ENCODE results near the gene VPS9D1.
A peak's percentile ranks its signal among the peaks of the same experiment; 100 is the strongest.

The VPS9D1 gene

GRCh38 chr16:89732142-89732917, 11.6 kb upstream of the VPS9D1 start:
- DNase-seq = no peak

DNA sequence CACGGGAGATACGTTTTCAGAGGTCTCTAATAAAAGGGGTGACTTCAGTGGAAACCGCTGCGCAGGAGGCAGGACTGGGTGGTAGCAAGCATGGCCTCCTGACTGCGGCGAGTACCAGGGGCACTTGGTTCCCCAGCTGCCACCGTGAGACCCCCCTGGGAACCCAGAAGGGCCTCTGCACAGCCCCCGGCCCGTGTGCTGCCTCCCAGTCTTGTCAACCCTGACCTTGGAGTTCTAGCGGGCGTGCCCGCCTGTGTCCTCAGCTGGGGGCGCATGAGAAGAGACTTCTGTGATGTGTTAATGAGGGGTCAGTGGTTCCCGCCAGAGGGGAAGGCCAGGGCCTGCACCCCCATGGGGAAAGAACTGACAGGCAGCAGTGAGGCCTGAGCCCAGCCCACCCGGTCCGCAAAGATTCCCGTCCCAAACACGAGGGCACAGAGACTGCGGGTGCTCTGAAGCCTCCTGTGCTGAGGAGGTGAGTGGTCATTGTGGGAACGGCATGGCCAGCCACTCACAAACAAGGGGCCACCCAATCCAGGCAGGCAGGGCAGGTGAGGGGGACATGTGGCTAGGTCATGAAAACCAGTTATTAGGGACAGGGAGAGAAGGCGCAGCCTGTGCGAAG, 10.0 kb upstream of the VPS9D1 start:
- no peak for DNase-seq

DNA sequence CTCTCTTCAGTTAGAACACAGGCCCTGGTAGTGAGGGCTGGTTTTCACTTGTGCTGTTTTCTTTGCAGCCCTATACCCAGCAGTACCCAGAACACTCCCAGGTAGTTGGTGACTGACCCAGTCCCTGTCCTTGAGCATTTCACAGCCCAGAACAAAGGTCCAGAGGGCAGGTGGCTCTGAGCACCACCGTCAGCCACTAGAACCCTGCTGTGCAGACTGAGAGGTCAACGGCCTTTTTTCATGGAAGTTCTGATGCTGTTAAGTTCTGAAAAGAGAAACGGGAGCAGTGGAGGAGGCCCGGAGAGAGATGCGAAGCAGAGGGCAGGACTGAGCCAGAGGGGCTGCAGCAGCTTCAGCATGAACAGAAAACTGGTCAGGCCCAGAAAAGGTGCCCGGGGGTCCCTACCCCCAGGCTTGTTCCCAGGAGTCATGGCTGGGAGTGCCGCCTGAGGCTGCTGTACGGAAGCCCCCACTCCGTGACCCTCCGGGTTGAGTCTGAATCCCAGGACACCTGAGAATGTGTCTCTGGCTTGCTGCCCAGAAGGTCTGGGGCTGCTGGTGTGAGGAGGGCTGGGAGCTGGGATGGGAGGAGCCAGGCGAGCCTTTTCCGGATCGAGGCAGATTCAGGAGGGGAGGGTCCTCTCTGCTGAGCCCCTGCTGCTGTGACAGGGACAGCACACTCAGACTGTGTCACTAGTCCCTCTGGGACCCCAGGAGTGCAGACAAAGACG, 9.3 kb upstream of the VPS9D1 start:
- DNase-seq = no peak

DNA sequence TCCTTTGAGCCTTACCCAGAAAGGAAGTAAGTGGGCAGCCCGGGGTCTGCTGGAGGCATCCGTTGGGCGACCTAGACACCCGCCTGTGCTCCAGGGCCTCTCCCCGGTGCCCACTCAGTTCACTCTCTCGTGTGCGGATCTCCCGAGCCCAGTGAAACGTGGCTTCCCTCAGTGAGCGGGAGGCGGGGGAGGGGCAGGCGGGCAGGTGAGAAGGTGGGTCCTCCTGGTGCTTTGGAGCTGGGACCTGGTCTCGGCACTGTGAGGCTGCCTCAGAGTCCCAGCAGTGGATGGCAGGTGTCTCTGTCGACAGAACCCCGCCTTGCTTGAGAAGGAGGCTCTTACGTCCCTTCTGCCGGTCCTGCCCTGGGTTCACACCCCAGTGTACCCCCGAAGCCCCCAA, 8.6 kb upstream of the VPS9D1 start:
- DNase-seq = no peak

- no peak for DNase-seq
Observed at GRCh38 chr16:89727406-89728120, 6.9 kb upstream of the VPS9D1 start.

DNA sequence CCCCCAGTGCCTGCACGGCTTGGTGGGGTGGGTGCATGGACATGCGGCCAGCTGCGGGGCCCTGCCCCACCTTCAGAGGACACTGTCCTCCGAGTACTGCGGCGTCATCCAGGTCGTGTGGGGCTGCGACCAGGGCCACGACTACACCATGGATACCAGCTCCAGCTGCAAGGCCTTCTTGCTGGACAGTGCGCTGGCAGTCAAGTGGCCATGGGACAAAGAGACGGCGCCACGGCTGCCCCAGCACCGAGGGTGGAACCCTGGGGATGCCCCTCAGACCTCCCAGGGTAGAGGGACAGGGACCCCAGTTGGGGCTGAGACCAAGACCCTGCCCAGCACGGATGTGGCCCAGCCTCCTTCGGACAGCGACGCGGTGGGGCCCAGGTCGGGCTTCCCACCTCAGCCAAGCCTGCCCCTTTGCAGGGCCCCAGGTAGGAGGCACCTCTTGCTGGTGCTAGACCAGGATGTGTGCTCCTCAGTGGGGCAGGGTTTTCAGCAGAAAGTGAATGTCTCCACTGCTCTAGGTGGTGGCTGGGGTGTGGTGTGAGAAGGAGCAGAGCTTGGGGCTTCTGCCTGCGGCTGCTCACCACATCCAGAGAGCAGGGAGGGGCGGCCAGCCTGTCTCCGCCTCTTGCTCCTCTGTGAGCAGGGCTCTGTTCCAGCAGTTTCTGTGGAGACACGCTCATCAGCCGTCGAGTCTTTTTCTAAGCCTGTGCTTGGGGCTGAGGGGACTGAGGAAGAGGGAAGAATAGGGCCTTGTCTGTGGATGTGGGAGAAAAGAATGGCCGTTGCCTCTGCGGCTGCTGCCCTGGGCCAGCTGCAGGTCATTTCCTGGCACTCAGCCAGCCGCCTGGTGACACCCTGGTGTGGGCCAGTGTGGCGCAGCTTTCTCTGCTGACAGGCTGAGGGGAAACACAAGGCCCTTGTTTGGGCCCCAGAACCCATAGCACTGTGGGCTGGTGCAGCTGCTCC, 2.9 kb upstream of the VPS9D1 start:
- peak; percentile 74 for DNase-seq

- DNase-seq = peak; percentile 97
Observed at GRCh38 chr16:89722392-89723278, 1.9 kb upstream of the VPS9D1 start.

DNA sequence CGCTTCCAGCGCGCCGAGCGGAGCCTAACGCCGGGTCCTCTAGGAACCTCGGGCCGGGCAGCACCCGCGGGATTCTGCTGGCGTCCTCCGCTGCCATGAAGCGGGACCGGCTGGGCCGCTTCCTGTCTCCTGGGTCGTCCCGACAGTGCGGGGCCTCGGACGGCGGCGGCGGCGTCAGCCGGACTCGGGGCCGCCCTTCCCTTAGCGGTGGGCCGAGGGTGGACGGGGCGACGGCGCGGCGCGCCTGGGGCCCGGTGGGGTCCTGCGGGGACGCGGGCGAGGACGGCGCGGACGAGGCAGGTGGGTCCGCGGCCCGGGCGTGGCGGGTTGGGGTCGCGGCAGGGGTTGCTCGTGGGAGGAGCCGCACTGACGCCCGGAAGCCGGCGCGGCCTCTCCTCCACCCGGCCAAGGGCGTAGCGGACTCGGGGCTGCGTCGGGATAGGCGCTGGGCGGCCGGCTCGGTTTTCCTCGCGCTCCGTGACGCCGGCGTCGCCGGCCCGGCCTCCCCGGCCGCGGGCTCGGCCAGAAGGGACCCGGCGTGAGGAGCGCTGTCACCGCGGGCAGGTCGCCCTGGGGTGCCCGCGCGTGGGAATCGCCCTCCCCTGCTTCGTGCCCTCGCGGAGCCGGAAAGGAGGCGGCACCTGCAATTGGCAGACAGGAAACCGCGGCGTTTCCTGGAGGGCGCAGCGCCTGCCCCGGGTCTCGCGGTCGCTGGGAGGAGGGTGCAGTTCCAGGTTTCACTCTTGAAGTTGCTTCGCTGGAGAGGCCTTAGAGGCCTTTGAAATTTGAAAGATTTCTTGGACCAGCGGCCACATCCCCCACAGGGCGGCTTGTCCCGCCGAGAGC, 1.1 kb upstream of the VPS9D1 start:
- peak; percentile 93 for DNase-seq

DNA sequence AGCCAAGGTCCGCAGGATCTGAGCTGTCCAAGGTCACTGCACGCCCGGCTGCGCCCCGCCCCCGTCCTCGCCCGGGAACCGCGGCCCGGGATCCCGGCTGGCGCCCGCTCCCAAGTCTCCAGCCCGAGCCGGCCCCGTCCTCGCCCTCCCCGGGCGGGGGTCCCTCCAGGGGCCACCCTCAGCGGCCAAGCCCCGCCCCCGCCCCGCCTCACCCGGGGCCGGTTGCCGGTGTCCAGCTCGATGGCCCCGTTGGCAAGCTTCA, 216 bp downstream of the VPS9D1 start:
- DNase-seq = no peak

GRCh38 chr16:89717688-89718505, 2.8 kb downstream of the VPS9D1 start:
- DNase-seq = peak; percentile 44

- DNase-seq = no peak
Observed at GRCh38 chr16:89716916-89717687, 3.6 kb downstream of the VPS9D1 start.

GRCh38 chr16:89716493-89716892, 4.2 kb downstream of the VPS9D1 start:
- DNase-seq = no peak

GRCh38 chr16:89712274-89712781, 8.4 kb downstream of the VPS9D1 start:
- peak; percentile 45 for DNase-seq

GRCh38 chr16:89711601-89712273, 9.0 kb downstream of the VPS9D1 start:
- peak; percentile 93 for DNase-seq

DNA sequence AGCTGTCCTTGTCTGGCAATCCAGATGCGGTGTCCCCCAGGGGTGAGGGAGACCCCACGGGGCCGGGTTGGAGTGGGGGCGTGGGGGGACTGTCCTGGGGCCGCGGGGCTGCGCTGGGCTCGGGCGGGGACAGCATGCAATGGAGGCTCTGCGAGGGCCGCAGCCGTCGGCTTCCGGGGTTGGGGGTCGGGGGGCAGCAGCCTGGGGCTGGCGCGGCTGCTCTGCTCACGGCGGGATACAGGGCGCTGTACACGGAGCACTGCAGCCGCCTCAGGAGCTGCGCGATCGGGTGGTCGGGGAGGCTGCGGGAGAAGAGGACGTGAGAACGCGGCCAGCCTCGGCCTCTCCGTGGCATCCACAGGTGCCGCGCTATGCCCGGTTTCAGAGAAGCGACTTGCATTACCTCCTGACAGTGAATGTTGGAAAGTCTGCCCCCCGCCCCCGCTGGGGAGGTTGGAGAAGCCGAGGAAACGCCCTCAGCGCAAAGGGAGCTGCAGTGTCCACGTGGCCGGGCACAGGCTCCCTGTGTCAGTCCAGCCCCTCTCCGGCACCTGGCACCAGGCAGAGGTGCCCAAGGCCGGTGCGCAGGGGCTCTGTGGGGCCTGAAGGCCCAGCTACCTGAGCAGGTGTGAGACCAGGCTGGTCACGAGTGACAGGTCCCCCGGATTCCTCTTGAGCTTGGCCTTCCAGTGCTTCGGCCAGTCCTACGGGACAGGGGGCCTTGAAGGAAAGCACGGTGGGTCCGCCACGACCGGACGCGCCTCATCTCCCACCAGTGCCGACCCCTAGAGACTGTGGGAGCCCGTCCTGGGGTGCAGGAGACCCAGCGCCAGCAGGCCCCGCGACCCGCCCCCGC, 9.8 kb downstream of the VPS9D1 start:
- no peak for DNase-seq

DNA sequence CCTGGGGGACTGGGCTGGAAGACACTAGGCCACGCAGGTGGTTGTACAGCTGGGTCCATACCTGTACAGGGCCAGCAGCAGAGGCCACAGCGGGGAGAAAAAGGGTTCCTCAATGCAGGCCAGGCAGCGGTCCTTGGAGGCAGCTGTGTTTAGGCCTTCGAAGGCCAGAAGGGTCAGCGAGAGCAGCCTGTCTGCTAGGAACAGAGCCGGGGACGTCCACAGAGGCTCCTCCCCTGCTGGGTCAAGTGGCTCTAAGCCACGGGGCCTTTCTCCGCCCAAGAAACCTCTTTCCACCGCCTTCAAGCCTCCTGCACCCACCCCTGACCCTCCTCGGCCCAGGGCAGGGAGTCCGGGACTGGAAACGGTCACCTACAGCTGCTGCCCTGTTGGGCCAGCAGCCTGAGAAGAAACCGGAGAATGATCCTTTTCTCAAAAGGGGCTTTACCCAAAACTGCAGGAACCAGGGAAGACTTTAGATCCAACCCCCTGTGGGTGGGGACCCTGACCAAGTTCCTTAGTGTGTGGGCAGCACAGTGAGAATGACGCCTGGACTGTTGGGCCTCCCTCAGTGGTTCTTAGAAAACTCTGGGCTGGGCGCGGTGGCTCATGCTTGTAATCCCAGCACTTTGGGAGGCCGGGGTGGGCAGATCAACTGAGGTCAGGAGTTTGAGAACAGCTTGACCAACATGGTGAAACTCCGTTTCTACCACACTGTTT, 10.8 kb downstream of the VPS9D1 start:
- DNase-seq = no peak

Data from hematopoietic multipotent progenitor cell treated with erythropoietin and hydrocortisone succinate and interleukin-3 and kit ligand, for 4 days (in vitro differentiated cells).